Trophoblast cell (in vitro differentiated cells and primary cell): ENCODE results near the gene FNDC3B.

Source experiments
- DNase-seq, 2 donors: peaks; one replicate each; pipeline ENCODE4 v3.0.0-alpha.2; 2016
- H2AFZ ChIP-seq: 2 replicates; pipeline ENCODE4 v1.6.1; 2013; ENCODE audit warnings: low read length, moderate library complexity, mild to moderate bottlenecking; ENCODE audit not compliant: insufficient read depth, poor library complexity
- H2AK5ac ChIP-seq: 2 replicates; pipeline ENCODE4 v1.6.1; 2013; ENCODE audit warnings: mild to moderate bottlenecking, low read length
- H2BK120ac ChIP-seq: 2 replicates; pipeline ENCODE4 v1.6.1; 2013; ENCODE audit warnings: low read length, mild to moderate bottlenecking, moderate library complexity; ENCODE audit not compliant: insufficient read depth, poor library complexity
- H2BK12ac ChIP-seq: 2 replicates; pipeline ENCODE4 v1.6.1; 2013; ENCODE audit warnings: mild to moderate bottlenecking, low read length, moderate library complexity
- H2BK5ac ChIP-seq: 2 replicates; pipeline ENCODE4 v1.6.1; 2013; ENCODE audit warnings: low read length, low read depth, moderate library complexity, mild to moderate bottlenecking; ENCODE audit not compliant: poor library complexity
- H3K14ac ChIP-seq: 2 replicates; pipeline ENCODE4 v1.6.1; 2013; ENCODE audit warnings: mild to moderate bottlenecking, low read length
- H3K18ac ChIP-seq: 2 replicates; pipeline ENCODE4 v1.6.1; 2013; ENCODE audit warnings: mild to moderate bottlenecking, low read length
- H3K23ac ChIP-seq: 2 replicates; pipeline ENCODE4 v1.6.1; 2013; ENCODE audit warnings: low read length
- H3K27ac ChIP-seq: 2 replicates; pipeline ENCODE4 v1.5.1; 2013; ENCODE audit warnings: low read depth, mild to moderate bottlenecking, inconsistent platforms, low read length, moderate library complexity
- H3K27me3 ChIP-seq: 2 replicates; pipeline ENCODE4 v1.6.1; 2013; ENCODE audit warnings: inconsistent platforms, mild to moderate bottlenecking, low read length, moderate library complexity; ENCODE audit not compliant: insufficient read depth
- H3K36me3 ChIP-seq, 2 experiments: 1 replicate in 1 of 2; 2 replicates in 1 of 2; pipeline ENCODE4 v1.6.1; 2013; ENCODE audit warnings: low read length in 2 of 2, mild to moderate bottlenecking in 2 of 2, moderate library complexity in 1 of 2; ENCODE audit not compliant: insufficient read depth in 2 of 2, control insufficient read depth in 1 of 2
- H3K4ac ChIP-seq: 2 replicates; pipeline ENCODE4 v1.6.1; 2013; ENCODE audit warnings: low read depth, mild to moderate bottlenecking, low read length, moderate library complexity
- H3K4me1 ChIP-seq, 2 experiments: 1 replicate in 1 of 2; 2 replicates in 1 of 2; pipeline ENCODE4 v1.6.1; 2013; ENCODE audit warnings: low read length in 2 of 2, mild to moderate bottlenecking in 2 of 2, moderate library complexity in 1 of 2; ENCODE audit not compliant: insufficient read depth in 2 of 2, control insufficient read depth in 1 of 2
- H3K4me2 ChIP-seq: 2 replicates; pipeline ENCODE4 v1.6.1; 2013; ENCODE audit warnings: inconsistent platforms, mild to moderate bottlenecking, low read length, moderate library complexity
- H3K4me3 ChIP-seq: 2 replicates; pipeline ENCODE4 v1.5.1; 2013; ENCODE audit warnings: mild to moderate bottlenecking, low read depth, low read length, inconsistent platforms
- H3K79me1 ChIP-seq: one replicate; pipeline ENCODE4 v1.6.1; 2013; ENCODE audit warnings: low read length
- H3K79me2 ChIP-seq: 2 replicates; pipeline ENCODE4 v1.6.1; 2013; ENCODE audit warnings: low read length, mild to moderate bottlenecking; ENCODE audit not compliant: control insufficient read depth, insufficient read depth, poor library complexity
- H3K9ac ChIP-seq: 2 replicates; pipeline ENCODE4 v1.6.1; 2013; ENCODE audit warnings: mild to moderate bottlenecking, low read length
- H3K9me3 ChIP-seq: 2 replicates; pipeline ENCODE4 v1.6.1; 2013; ENCODE audit warnings: low read depth, mild to moderate bottlenecking, control low read depth, inconsistent platforms, low read length; ENCODE audit not compliant: insufficient read depth
- H4K12ac ChIP-seq: 2 replicates; pipeline ENCODE4 v1.6.1; 2013; ENCODE audit warnings: low read depth, mild to moderate bottlenecking, low read length, moderate library complexity
- H4K8ac ChIP-seq: 2 replicates; pipeline ENCODE4 v1.6.1; 2013; ENCODE audit warnings: low read depth, mild to moderate bottlenecking, low read length, moderate library complexity
- H4K91ac ChIP-seq: one replicate; pipeline ENCODE4 v1.6.1; 2013; ENCODE audit warnings: low read depth, mild to moderate bottlenecking, low read length, moderate library complexity
- WGBS: extraction: QIAGEN DNeasy Blood & Tissue Kit; methylation state at CpG from one replicate; pipeline ENCODE4 v1.1.7; 2013; ENCODE audit warnings: missing lambda C conversion rate; ENCODE audit not compliant: insufficient read length, insufficient coverage; ENCODE audit errors: extremely low coverage; 5-methylcytosine and 5-hydroxymethylcytosine counted together

Gene FNDC3B

DNA sequence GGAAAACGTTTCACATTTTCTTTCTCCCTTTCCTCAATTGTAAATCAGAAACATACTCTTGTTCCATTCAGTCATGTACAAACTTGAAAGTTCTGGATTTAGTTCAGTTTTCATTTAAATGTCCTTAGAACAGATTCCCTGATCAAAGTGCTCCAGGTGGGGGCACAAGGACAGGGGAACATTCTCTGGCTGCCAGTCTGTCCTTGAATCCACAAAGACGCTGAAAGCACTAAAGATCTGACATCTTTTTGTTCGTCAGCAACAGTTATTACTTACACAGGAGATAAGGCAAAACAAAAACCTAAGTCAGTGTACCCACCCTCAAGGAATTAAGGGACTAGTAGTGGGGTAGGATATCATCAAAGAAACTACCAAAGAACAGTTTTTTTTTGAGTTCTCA is 269.7 kb downstream of the FNDC3B start:
- Histone ChIP-seq H4K8ac (no peak overlapping the region), H4K12ac (no peak overlapping the region), H2BK12ac (no peak overlapping the region), H3K4me1 (peaks cover 4 to 9% of the 10 kb centered on the region in 2 experiments), H3K9ac (no peak overlapping the region), H2AFZ (no peak overlapping the region), H3K14ac (no peak overlapping the region), H3K27ac (no peak overlapping the region), H3K27me3 (no peaks in the 10 kb centered on the region), H2AK5ac (no peak overlapping the region), H3K23ac (no peak overlapping the region), H2BK120ac (no peak overlapping the region), H3K36me3 (peaks cover 14 to 28% of the 10 kb centered on the region in 2 experiments), H4K91ac (no peak overlapping the region), H3K18ac (no peak overlapping the region), H2BK5ac (no peak overlapping the region), H3K4me3 (no peak overlapping the region), H3K9me3 (no peaks in the 10 kb centered on the region), H3K79me2 (no peaks in the 10 kb centered on the region), H3K4me2 (no peak overlapping the region), H3K79me1 (peaks cover 5% of the 10 kb centered on the region), H3K4ac (no peak overlapping the region)
- DNase-seq = no peak
- no CpG with 5 or more reads among the region's 3 CpGs for WGBS

DNA sequence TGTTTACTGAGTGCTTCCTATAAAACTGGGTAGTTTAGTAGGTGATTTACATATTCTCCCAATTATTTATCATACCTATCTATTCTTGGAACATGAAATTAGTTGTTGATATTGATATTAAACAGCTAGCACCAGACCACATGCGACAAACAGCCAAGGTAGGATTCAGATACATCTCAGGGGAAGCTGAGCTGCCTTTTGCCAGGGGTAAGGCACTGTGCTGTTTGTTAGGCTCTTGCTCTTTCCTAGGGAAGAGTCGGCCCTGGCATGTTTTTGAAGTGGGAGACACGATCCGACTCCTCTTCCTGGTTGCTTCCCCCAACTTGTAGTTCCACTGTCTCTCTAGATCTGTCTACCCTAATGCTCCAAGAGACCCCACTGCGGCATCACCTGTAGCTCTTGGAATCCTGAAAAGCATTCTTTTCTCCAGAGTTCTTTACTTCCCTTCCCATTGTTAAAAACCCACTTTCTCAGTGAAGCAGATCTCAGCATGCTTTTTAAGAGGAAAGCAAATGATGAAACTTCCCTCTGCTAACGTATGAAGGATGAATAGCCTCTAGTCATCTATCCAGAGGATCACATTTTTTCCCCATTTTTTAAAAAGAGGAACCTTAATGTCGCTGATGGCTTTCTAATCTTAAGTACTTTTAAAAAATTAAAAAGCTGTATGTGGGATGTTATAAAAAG is 270.5 kb downstream of the FNDC3B start:
- H3K9ac ChIP-seq = no peak overlapping the region
- H3K4me3 ChIP-seq = no peak overlapping the region
- no peaks in the 10 kb centered on the region for H3K27me3 ChIP-seq
- H2BK12ac ChIP-seq = no peak overlapping the region
- no peak overlapping the region for H3K14ac ChIP-seq
- no peak overlapping the region for H4K8ac ChIP-seq
- H2BK5ac ChIP-seq = no peak overlapping the region
- H3K4me1 ChIP-seq = peaks cover 4 to 11% of the 10 kb centered on the region in 2 experiments
- no peak overlapping the region for H2AK5ac ChIP-seq
- H4K12ac ChIP-seq = no peak overlapping the region
- H3K18ac ChIP-seq = no peak overlapping the region
- no CpG with 5 or more reads among the region's 7 CpGs for WGBS
- no peak overlapping the region for H3K4me2 ChIP-seq
- peaks cover 5% of the 10 kb centered on the region for H3K79me1 ChIP-seq
- no peak for DNase-seq
- no peak overlapping the region for H3K4ac ChIP-seq
- no peak overlapping the region for H3K27ac ChIP-seq
- peaks cover 9 to 30% of the 10 kb centered on the region in 2 experiments for H3K36me3 ChIP-seq
- no peaks in the 10 kb centered on the region for H3K79me2 ChIP-seq
- no peak overlapping the region for H2AFZ ChIP-seq
- H3K23ac ChIP-seq = no peak overlapping the region
- no peak overlapping the region for H2BK120ac ChIP-seq
- no peak overlapping the region for H4K91ac ChIP-seq
- H3K9me3 ChIP-seq = no peaks in the 10 kb centered on the region

DNA sequence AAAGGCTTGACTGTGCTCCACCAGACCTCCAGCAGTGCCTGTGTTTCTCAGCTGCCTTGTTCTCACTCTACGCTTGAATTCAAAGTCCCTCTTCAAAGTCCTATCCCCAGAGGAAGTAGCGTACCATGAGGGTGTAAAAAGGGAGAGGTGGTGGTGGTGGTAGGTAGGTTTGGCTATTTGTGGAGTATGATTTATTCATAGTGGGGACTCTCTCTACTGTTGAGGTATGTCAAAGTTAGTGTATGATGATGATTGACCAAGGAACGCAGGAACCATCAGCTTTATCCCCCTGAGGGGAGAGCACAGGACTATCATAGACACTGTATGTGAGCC is 271.0 kb downstream of the FNDC3B start:
- Histone ChIP-seq H2BK12ac (no peak overlapping the region), H3K4me1 (peaks cover 4 to 15% of the 10 kb centered on the region in 2 experiments), H2AFZ (no peak overlapping the region), H3K36me3 (peaks cover 9 to 30% of the 10 kb centered on the region in 2 experiments), H4K12ac (no peak overlapping the region), H4K8ac (no peak overlapping the region), H3K79me2 (no peaks in the 10 kb centered on the region), H4K91ac (no peak overlapping the region), H2BK5ac (no peak overlapping the region), H3K4me2 (no peak overlapping the region), H3K14ac (no peak overlapping the region), H3K27ac (no peak overlapping the region), H3K9me3 (no peaks in the 10 kb centered on the region), H2BK120ac (no peak overlapping the region), H3K79me1 (peaks cover 5% of the 10 kb centered on the region), H3K27me3 (no peaks in the 10 kb centered on the region), H3K9ac (no peak overlapping the region), H3K18ac (no peak overlapping the region), H3K4me3 (no peak overlapping the region), H3K4ac (no peak overlapping the region), H2AK5ac (no peak overlapping the region), H3K23ac (no peak overlapping the region)
- DNase-seq = no peak
- WGBS = no CpG with 5 or more reads among the region's 3 CpGs

DNA sequence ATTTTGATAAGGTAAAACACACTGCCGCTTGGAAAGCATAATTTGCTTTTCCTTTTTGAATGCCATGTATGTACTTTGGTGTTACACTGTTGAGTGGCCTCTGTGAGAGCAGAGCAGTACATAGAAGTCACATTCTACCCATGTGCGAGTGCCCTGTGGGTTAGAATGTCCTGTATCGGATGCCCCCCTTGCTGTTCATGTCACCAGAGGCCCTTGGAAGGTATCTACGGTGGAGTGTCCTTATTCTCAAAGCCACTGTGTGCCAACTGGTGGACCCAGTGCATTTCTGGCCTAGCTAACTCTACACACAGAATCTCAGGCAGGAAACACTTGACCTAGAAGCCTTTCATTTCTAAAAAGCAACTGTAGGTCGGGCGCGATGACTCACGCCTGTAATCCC is 271.8 kb downstream of the FNDC3B start:
- H3K4ac ChIP-seq = no peak overlapping the region
- H3K36me3 ChIP-seq = peaks cover 9 to 30% of the 10 kb centered on the region in 2 experiments
- no peak overlapping the region for H3K18ac ChIP-seq
- no peak overlapping the region for H4K12ac ChIP-seq
- H3K4me3 ChIP-seq = no peak overlapping the region
- no peak overlapping the region for H3K23ac ChIP-seq
- no peak overlapping the region for H3K27ac ChIP-seq
- H2BK120ac ChIP-seq = no peak overlapping the region
- H3K27me3 ChIP-seq = no peaks in the 10 kb centered on the region
- H3K4me1 ChIP-seq = peaks cover 4 to 16% of the 10 kb centered on the region in 2 experiments
- no peak for DNase-seq
- H3K79me2 ChIP-seq = no peaks in the 10 kb centered on the region
- no peak overlapping the region for H4K91ac ChIP-seq
- H4K8ac ChIP-seq = no peak overlapping the region
- H3K79me1 ChIP-seq = peaks cover 5% of the 10 kb centered on the region
- H2BK5ac ChIP-seq = no peak overlapping the region
- no peak overlapping the region for H2AK5ac ChIP-seq
- H2BK12ac ChIP-seq = no peak overlapping the region
- no peak overlapping the region for H3K4me2 ChIP-seq
- H3K9me3 ChIP-seq = no peaks in the 10 kb centered on the region
- WGBS = no CpG with 5 or more reads among the region's 8 CpGs
- H3K14ac ChIP-seq = no peak overlapping the region
- H3K9ac ChIP-seq = no peak overlapping the region
- no peak overlapping the region for H2AFZ ChIP-seq
